ENCODE results near the gene BAZ1B.

DNA sequence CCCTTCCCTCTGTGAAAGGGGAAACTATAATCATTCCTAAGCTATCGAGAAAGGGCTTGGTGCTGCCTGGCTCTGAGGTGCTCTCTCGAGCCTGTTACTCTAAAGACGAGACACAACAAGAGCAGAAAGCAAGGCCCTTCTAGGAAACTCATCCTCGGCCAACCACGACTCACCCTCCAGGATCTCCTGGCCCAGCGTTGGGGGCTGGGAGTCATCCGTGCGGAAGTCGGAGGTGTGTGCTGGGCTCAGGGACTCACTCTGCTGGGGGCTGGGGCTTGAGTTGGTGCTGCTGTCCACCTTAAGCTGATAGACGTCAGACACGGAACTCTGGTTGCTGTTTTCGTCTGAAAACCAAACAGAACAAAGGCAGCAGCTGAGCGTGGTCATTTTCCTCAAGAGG, 17.6 kb upstream of the BAZ1B start:
- TF ChIP-seq, protein P1, sequence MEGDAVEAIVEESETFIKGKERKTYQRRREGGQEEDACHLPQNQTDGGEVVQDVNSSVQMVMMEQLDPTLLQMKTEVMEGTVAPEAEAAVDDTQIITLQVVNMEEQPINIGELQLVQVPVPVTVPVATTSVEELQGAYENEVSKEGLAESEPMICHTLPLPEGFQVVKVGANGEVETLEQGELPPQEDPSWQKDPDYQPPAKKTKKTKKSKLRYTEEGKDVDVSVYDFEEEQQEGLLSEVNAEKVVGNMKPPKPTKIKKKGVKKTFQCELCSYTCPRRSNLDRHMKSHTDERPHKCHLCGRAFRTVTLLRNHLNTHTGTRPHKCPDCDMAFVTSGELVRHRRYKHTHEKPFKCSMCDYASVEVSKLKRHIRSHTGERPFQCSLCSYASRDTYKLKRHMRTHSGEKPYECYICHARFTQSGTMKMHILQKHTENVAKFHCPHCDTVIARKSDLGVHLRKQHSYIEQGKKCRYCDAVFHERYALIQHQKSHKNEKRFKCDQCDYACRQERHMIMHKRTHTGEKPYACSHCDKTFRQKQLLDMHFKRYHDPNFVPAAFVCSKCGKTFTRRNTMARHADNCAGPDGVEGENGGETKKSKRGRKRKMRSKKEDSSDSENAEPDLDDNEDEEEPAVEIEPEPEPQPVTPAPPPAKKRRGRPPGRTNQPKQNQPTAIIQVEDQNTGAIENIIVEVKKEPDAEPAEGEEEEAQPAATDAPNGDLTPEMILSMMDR (IDR thresholded peaks at IDR 0.05; ENCODE audit: insufficient read depth, low read length, poor library complexity, severe bottlenecking) = no peak
- no peak for TF ChIP-seq EZH2phosphoT487 (conservative IDR thresholded peaks at IDR 0.05; ENCODE audit: low read length)

Data from SU-DHL-6 (cell line).